H1 (cell line): ENCODE measurements around the gene C10orf120. TPM values are rescaled to one million over a fixed set of nuclear protein-coding genes. Genes with fewer than 3 reads are reported as not detected.

Source experiments
- CTCF ChIA-PET: fragments of 300-600 bp; sonication (Branson Sonifier 250); formaldehyde crosslinking; loops from one replicate; lab custom pipeline; 2021; ENCODE audit not compliant: partially characterized antibody; lab: Charles Lee
- POLR2A ChIA-PET: fragments of 300-600 bp; sonication (Branson Sonifier 250); formaldehyde crosslinking; loops from one replicate; lab custom pipeline; 2021; ENCODE audit warnings: inconsistent platforms; ENCODE audit not compliant: partially characterized antibody; lab: Charles Lee
- DNase-seq, 2 experiments: peaks; one replicate each; pipeline versions ENCODE4 v3.0.0 to v3.0.0-alpha.2; 2010 to 2022; ENCODE audit warnings: low spot score in 2 of 2, low read depth in 1 of 2, mixed read lengths in 1 of 2
- FAIRE-seq: peaks from 2 replicates; lab custom pipeline; 2011; peaks lifted over from hg19 to GRCh38; lab: Jason Lieb, UNC
- H2AFZ ChIP-seq: 2 replicates; pipeline ENCODE4 v1.8.1; 2012; ENCODE audit warnings: low read length, inconsistent platforms
- H2AK5ac ChIP-seq: 2 replicates; pipeline ENCODE4 v1.6.1; 2013; ENCODE audit warnings: low read depth, low read length
- H2BK120ac ChIP-seq: replicated peaks from 2 replicates; pipeline ENCODE3; 2013; ENCODE audit warnings: low read depth, low read length, inconsistent platforms
- H2BK12ac ChIP-seq: 2 replicates; pipeline ENCODE4 v1.6.1; 2013; ENCODE audit warnings: low read depth, low read length
- H2BK15ac ChIP-seq: 2 replicates; pipeline ENCODE4 v1.6.1; 2013; ENCODE audit warnings: low read length
- H2BK20ac ChIP-seq: 2 replicates; pipeline ENCODE4 v1.6.1; 2013; ENCODE audit warnings: low read length
- H2BK5ac ChIP-seq: 2 replicates; pipeline ENCODE4 v1.6.1; 2013; ENCODE audit warnings: low read depth, low read length
- H3K14ac ChIP-seq: 2 replicates; pipeline ENCODE4 v1.6.1; 2013; ENCODE audit warnings: inconsistent platforms; ENCODE audit not compliant: insufficient read length
- H3K18ac ChIP-seq: 2 replicates; pipeline ENCODE4 v1.6.1; 2013; ENCODE audit warnings: low read length; ENCODE audit errors: extremely low read depth
- H3K23ac ChIP-seq: 2 replicates; pipeline ENCODE4 v1.6.1; 2013; ENCODE audit warnings: inconsistent platforms; ENCODE audit not compliant: insufficient read length
- H3K23me2 ChIP-seq: 2 replicates; pipeline ENCODE4 v1.6.1; 2013; ENCODE audit warnings: low read depth, low read length
- H3K27ac ChIP-seq: 2 replicates; pipeline ENCODE4 v1.6.1; 2011; ENCODE audit warnings: low read depth, low read length, inconsistent platforms
- H3K27me3 ChIP-seq, 4 experiments: replicated peaks in 1 of 4; 1 replicate in 1 of 4; 2 replicates in 3 of 4; pipeline versions ENCODE4 v1.6.1 to v1.8.1; 2011 to 2013; ENCODE audit warnings: low read length in 3 of 4, mild to moderate bottlenecking in 3 of 4, inconsistent platforms in 2 of 4, mixed read lengths in 2 of 4, moderate library complexity in 1 of 4; ENCODE audit not compliant: control insufficient read depth in 3 of 4, insufficient read depth in 3 of 4; ENCODE audit errors: extremely low read depth in 1 of 4
- H3K36me3 ChIP-seq, 4 experiments: 2 replicates each; pipeline versions ENCODE4 v1.6.1 to v1.8.1; 2011 to 2013; ENCODE audit warnings: mild to moderate bottlenecking in 4 of 4, low read length in 3 of 4, moderate library complexity in 2 of 4, control low read depth in 1 of 4, inconsistent platforms in 1 of 4; ENCODE audit not compliant: insufficient read depth in 4 of 4, control insufficient read depth in 2 of 4
- H3K4ac ChIP-seq: replicated peaks from 2 replicates; pipeline ENCODE3; 2013; ENCODE audit warnings: low read length, low read depth, mixed read lengths, inconsistent platforms; ENCODE audit not compliant: insufficient read length
- H3K4me1 ChIP-seq, 4 experiments: replicated peaks in 1 of 4; 1 replicate in 1 of 4; 2 replicates in 3 of 4; pipeline versions ENCODE4 v1.6.1 to v1.8.1; 2011 to 2013; ENCODE audit warnings: low read length in 3 of 4, inconsistent platforms in 2 of 4, mixed read lengths in 1 of 4; ENCODE audit not compliant: insufficient read depth in 4 of 4, control insufficient read depth in 3 of 4
- H3K4me2 ChIP-seq, 2 experiments: 2 replicates each; pipeline versions ENCODE4 v1.6.1 to v1.8.1; 2011 to 2013; ENCODE audit warnings: low read depth in 2 of 2, low read length in 2 of 2, control low read depth in 1 of 2, inconsistent platforms in 1 of 2, mild to moderate bottlenecking in 1 of 2; ENCODE audit not compliant: insufficient read depth in 1 of 2
- H3K4me3 ChIP-seq, 4 experiments: fragments of 200-600, 300-600 bp in 1 of 4; sonication (generic), shearing (Covaris generic), sonication (Bioruptor Twin) in 1 of 4; 2 replicates each; pipeline versions ENCODE4 v1.5.1 to v1.8.1; 2011 to 2016; ENCODE audit warnings: low read length in 4 of 4, low read depth in 3 of 4, control low read depth in 2 of 4, inconsistent platforms in 2 of 4, mild to moderate bottlenecking in 2 of 4, mixed read lengths in 1 of 4, moderate library complexity in 1 of 4; ENCODE audit not compliant: insufficient read depth in 2 of 4; ENCODE audit errors: extremely low read depth in 1 of 4
- H3K56ac ChIP-seq: replicated peaks from 2 replicates; pipeline ENCODE3; 2013; ENCODE audit warnings: low read depth, mild to moderate bottlenecking, mixed read lengths, low read length, inconsistent platforms; ENCODE audit not compliant: insufficient read length
- H3K79me1 ChIP-seq: 2 replicates; pipeline ENCODE4 v1.6.1; 2013; ENCODE audit warnings: low read depth, low read length, control low read depth
- H3K79me2 ChIP-seq, 2 experiments: 2 replicates each; pipeline versions ENCODE4 v1.6.1 to v1.8.1; 2012 to 2013; ENCODE audit warnings: low read length in 2 of 2, mild to moderate bottlenecking in 2 of 2, inconsistent platforms in 1 of 2; ENCODE audit not compliant: insufficient read depth in 2 of 2, control insufficient read depth in 1 of 2
- H3K9ac ChIP-seq, 4 experiments: replicated peaks in 1 of 4; 1 replicate in 1 of 4; 2 replicates in 3 of 4; pipeline versions ENCODE4 v1.6.1 to v1.8.1; 2011 to 2013; ENCODE audit warnings: low read depth in 3 of 4, low read length in 3 of 4, control low read depth in 2 of 4, mild to moderate bottlenecking in 2 of 4, moderate library complexity in 2 of 4, inconsistent platforms in 1 of 4; ENCODE audit errors: extremely low read depth in 1 of 4
- H3K9me3 ChIP-seq, 2 experiments: 2 replicates each; pipeline versions ENCODE4 v1.6.1 to v1.8.1; 2012 to 2013; ENCODE audit warnings: mild to moderate bottlenecking in 2 of 2, moderate library complexity in 2 of 2, control low read depth in 1 of 2, inconsistent platforms in 1 of 2, low read depth in 1 of 2, low read length in 1 of 2, mixed read lengths in 1 of 2; ENCODE audit not compliant: insufficient read depth in 2 of 2
- H4K20me1 ChIP-seq, 2 experiments: replicated peaks in 1 of 2; 2 replicates each; pipeline versions ENCODE3 to v1.8.1; 2011 to 2013; ENCODE audit warnings: inconsistent platforms in 2 of 2, low read length in 2 of 2, mild to moderate bottlenecking in 1 of 2; ENCODE audit not compliant: insufficient read depth in 2 of 2, control insufficient read depth in 1 of 2
- H4K5ac ChIP-seq: 2 replicates; pipeline ENCODE4 v1.6.1; 2013; ENCODE audit warnings: low read length, low read depth, mixed read lengths, inconsistent platforms; ENCODE audit not compliant: insufficient read length
- H4K8ac ChIP-seq: 2 replicates; pipeline ENCODE4 v1.8.0; 2013; ENCODE audit warnings: mild to moderate bottlenecking, moderate library complexity, low read length, inconsistent platforms; ENCODE audit not compliant: insufficient read depth; ENCODE audit errors: extremely low read depth
- H4K91ac ChIP-seq: replicated peaks from 2 replicates; pipeline ENCODE3; 2013; ENCODE audit warnings: low read length, mixed read lengths, inconsistent platforms; ENCODE audit not compliant: insufficient read length
- CHD1 ChIP-seq: IDR thresholded peaks from 2 replicates; pipeline ENCODE4 v1.6.1; 2012; ENCODE audit warnings: low read depth, low read length, improper control_type of control experiment
- JUND ChIP-seq: IDR thresholded peaks from 2 replicates; pipeline ENCODE4 v1.6.1; 2011; ENCODE audit warnings: mild to moderate bottlenecking, improper control_type of control experiment, low read length
- SAP30 ChIP-seq: fragments of 300-600 bp; sonication (generic); IDR thresholded peaks from 2 replicates; pipeline ENCODE4 v1.7.1; 2012; ENCODE audit warnings: low read length, moderate library complexity, mild to moderate bottlenecking, inconsistent platforms; ENCODE audit not compliant: insufficient read depth, insufficient replicate concordance
- SIN3A ChIP-seq, 2 experiments: IDR thresholded peaks in 1 of 2; conservative IDR thresholded peaks in 1 of 2; 2 replicates each; pipeline ENCODE4 v1.6.1; 2011 to 2012; ENCODE audit warnings: low read length in 2 of 2, improper control_type of control experiment in 1 of 2, low read depth in 1 of 2, mild to moderate bottlenecking in 1 of 2
- WGBS, 2 experiments: shearing (Covaris generic) in 1 of 2; methylation state at CpG; one replicate each; pipeline versions ENCODE4 v1.1.6 to v1.1.7; 2013 to 2015; ENCODE audit warnings: low lambda C conversion rate in 2 of 2, mixed read lengths in 2 of 2, inconsistent platforms in 1 of 2, low coverage in 1 of 2, missing lambda C conversion rate in 1 of 2; ENCODE audit not compliant: insufficient replicate concordance in 2 of 2, insufficient coverage in 1 of 2, insufficient read length in 1 of 2; ENCODE audit errors: extremely low coverage in 1 of 2, missing lambda C conversion rate in 1 of 2; 5-methylcytosine and 5-hydroxymethylcytosine counted together
- polyA plus RNA-seq, 7 experiments: library from polyadenylated mRNA; depleted of rRNA in 3 of 7; stranded (reverse) in 5 of 7; unstranded in 2 of 7; fragments of >200 nt in 5 of 7; fragments of 200-250 nt in 2 of 7; gene quantifications; 1 replicate in 5 of 7; 2 replicates in 1 of 7; 4 replicates in 1 of 7; pipeline versions ENCODE4 v1.2.1 to v1.2.3, GENCODE V29; 2011 to 2013; ENCODE audit warnings: missing spikeins in 2 of 7, mixed read lengths in 2 of 7
- total RNA-seq: library from RNA; stranded (reverse); fragmentation: NEBNext Ultra II Directional; extraction: Animal tissue kit (Norgen Biotek cat#: 25700); gene quantifications from 2 replicates; pipeline ENCODE4 v1.2.1, GENCODE V29; 2021

C10orf120 gene
- total and polyA plus RNA-seq, 2 of the 8 experiments (the other 6 are each of a cell fraction or from before 2014, with no cell fraction given) = not detected

- Histone ChIP-seq H3K4me2 (no peak overlapping the region), H3K27ac (no peak overlapping the region), H2BK15ac (no peak overlapping the region), H3K4me1 (peaks cover 0 to 3% (median 0%) of the 10 kb centered on the region in 4 experiments; a peak in 1 of 7 replicates), H2AFZ (peak overlapping the region; percentile 89; the same call in 1 of the 2 replicates), H3K4me3 (no peak overlapping the region), H2BK5ac (no peak overlapping the region), H2BK20ac (no peak overlapping the region), H3K9me3 (no peaks in the 10 kb centered on the region), H3K18ac (no peak overlapping the region), H4K8ac (no peak overlapping the region), H3K56ac (no peak overlapping the region), H4K91ac (no peak overlapping the region), H3K14ac (no peak overlapping the region), H2AK5ac (no peak overlapping the region), H3K79me1 (no peaks in the 10 kb centered on the region), H4K5ac (no peak overlapping the region), H2BK12ac (no peak overlapping the region), H3K23ac (no peak overlapping the region), H4K20me1 (no peaks in the 10 kb centered on the region), H3K4ac (no peak overlapping the region), H2BK120ac (no peak overlapping the region), H3K36me3 (no peaks in the 10 kb centered on the region), H3K79me2 (no peaks in the 10 kb centered on the region), H3K27me3 (no peaks in the 10 kb centered on the region; a peak in 1 of 7 replicates), H3K9ac (no peak overlapping the region), H3K23me2 (no peaks in the 10 kb centered on the region)
- DNase-seq (no peak), FAIRE-seq (no peak)
- 86% methylated on average over 2 of the region's 2 CpGs; no CpG with 5 or more reads in 1 of the 2 experiments for WGBS, 2 experiments
- ChIA-PET POLR2A (no interaction called here), CTCF (no interaction called here)
- no peak for TF ChIP-seq JUND
- TF ChIP-seq CHD1 = no peak
- no peak for TF ChIP-seq SAP30
- TF ChIP-seq SIN3A (conservative IDR thresholded peaks at IDR 0.05 in 1 of 2, IDR thresholded peaks at IDR 0.05 in 1 of 2; ENCODE audit: low read depth in 1 of 2, low read length in 2 of 2) = no peak
Observed at GRCh38 chr10:122716025-122716424, 16.4 kb upstream of the C10orf120 start.
